Lower leg skin (tissue), 4 donors: ENCODE measurements around the gene PHTF1. TPM values are rescaled to one million over a fixed set of nuclear protein-coding genes. Genes with fewer than 3 reads are reported as not detected.

ENCODE experiments used
- DNase-seq, 2 donors: peaks; one replicate each; pipeline ENCODE4 v3.0.0-alpha.2; 2019; ENCODE audit warnings: low spot score in 2 of 2
- H3K4me3 ChIP-seq: fragments of 200-600 bp; sonication (generic); 2 replicates; pipeline ENCODE4 v1.5.1; 2017; ENCODE audit warnings: mild to moderate bottlenecking, low read depth; ENCODE audit not compliant: poor library complexity, severe bottlenecking
- CTCF ChIP-seq, 3 donors: fragments of 450-650 bp; IDR thresholded peaks; one replicate each; pipeline ENCODE4 v1.5.1; 2016; ENCODE audit warnings: antibody characterized with exemption in 3 of 3, mild to moderate bottlenecking in 3 of 3, moderate library complexity in 2 of 3
- POLR2A ChIP-seq, 2 donors: fragments of 450-650 bp; IDR thresholded peaks; one replicate each; pipeline ENCODE4 v1.6.1; 2016 to 2017; ENCODE audit warnings: antibody characterized with exemption in 2 of 2, mild to moderate bottlenecking in 1 of 2, moderate library complexity in 1 of 2
- WGBS, 2 donors: methylation state at CpG; one replicate each; pipeline ENCODE4 v1.1.5; 2018; 5-methylcytosine and 5-hydroxymethylcytosine counted together
- intact Hi-C: fragments of 100-400 bp; cut with DNase I; formaldehyde crosslinking; loops from one replicate; pipeline ENCODE4 v1.15.0; 2023; ENCODE audit warnings: low total_unique reads
- total RNA-seq, 4 donors: library from RNA; depleted of rRNA; stranded (reverse); fragments of >200 nt; gene quantifications; one replicate each; pipeline ENCODE4 v1.1.0, GENCODE V29; 2016

Gene PHTF1
- total RNA-seq, 4 donors from 2014 or later, result 0.65 to 4.8 (median 2.0) TPM

- TF ChIP-seq POLR2A (IDR thresholded peaks at IDR 0.05) (no peak), CTCF (IDR thresholded peaks at IDR 0.05) (no peak)
- DNase-seq, result no peak
- intact Hi-C loops, result no loop called here
- no peak overlapping the region for H3K4me3 ChIP-seq
- 92% methylated on average over 1 of the region's 1 CpG for WGBS, 2 donors
These were observed 10.7 kb upstream of the PHTF1 start for GRCh38 chr1:113770031-113770430.

- intact Hi-C loops, result no loop called here
- TF ChIP-seq CTCF (IDR thresholded peaks at IDR 0.05), result no peak
- no peak for TF ChIP-seq POLR2A (IDR thresholded peaks at IDR 0.05)
- H3K4me3 ChIP-seq, result no peak overlapping the region
- no peak for DNase-seq
These were observed 10.3 kb upstream of the PHTF1 start for GRCh38 chr1:113769601-113769970.

DNA sequence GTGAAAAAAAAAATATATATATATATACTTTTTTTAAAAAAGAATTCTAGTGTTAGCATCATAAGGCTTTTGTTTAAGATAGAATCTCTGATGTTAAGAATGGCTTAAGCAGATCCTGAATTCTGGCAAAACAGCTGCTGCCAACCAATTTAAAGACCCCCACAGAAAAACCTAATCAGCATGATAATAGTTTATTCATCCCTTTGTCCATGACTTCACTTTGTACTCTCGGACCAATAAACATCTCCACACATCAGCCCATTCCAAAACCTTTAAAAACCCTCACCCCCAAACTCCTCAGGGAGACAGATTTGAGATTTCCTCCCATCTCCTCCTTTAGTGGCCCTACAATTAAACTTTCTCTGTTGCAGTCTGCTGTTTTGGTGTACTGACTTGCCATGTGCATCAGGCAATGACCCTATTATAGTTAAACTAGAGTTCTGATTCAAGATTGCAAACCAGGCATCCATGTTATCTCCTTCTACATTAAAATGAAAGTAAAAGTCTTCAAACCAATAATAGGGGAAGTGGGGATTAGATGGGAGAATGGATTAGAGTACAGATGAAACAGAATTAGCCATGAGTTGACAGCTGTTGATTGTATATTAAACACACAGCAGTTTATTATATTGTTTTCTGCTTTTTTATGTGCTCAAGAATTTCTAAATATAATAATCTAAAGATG is 9.8 kb upstream of the PHTF1 start:
- TF ChIP-seq CTCF (IDR thresholded peaks at IDR 0.05) (no peak), POLR2A (IDR thresholded peaks at IDR 0.05) (no peak)
- DNase-seq, result no peak
- WGBS, 2 donors, result 47 to 93% methylated on average over 1 of the region's 1 CpG
- intact Hi-C loops, result no loop called here
- H3K4me3 ChIP-seq, result no peak overlapping the region

- TF ChIP-seq CTCF (IDR thresholded peaks at IDR 0.05) (no peak), POLR2A (IDR thresholded peaks at IDR 0.05) (no peak)
- H3K4me3 ChIP-seq, result no peak overlapping the region
- 91% methylated on average over 2 of the region's 2 CpGs for WGBS, 2 donors
- DNase-seq, result no peak
- intact Hi-C loops, result no loop called here
These were observed 6.3 kb upstream of the PHTF1 start for GRCh38 chr1:113765306-113766230.

DNA sequence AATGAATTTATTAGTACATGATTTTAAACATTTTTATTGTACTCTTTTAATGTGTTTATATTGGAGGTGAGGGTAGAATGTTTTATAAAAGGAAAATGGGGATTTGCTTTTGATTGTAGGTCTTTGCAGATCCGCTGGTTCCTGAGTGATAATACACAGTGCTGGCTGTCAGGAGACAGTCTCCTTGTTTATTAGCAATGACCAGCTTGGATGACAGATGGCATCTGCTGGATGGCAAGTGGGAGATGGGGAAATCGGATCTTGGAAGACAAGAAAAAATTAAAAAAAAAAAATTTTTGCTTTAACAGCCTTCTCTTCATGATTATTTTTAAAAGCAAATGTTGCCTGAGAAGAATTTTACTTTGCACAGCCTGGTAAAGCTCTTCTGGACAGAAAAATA is 4.4 kb upstream of the PHTF1 start:
- WGBS, 2 donors, result 93 to 95% methylated on average over 2 of the region's 2 CpGs
- H3K4me3 ChIP-seq, result no peak overlapping the region
- no peak for DNase-seq
- TF ChIP-seq CTCF (IDR thresholded peaks at IDR 0.05) (no peak), POLR2A (IDR thresholded peaks at IDR 0.05) (no peak)
- intact Hi-C loops, result no loop called here
